Measurements from ENCODE around the gene SEMA6C. TPM values are rescaled to one million over a fixed set of nuclear protein-coding genes. Genes with fewer than 3 reads are reported as not detected.

Gene SEMA6C
- total RNA-seq, 1 experiment from 2014 or later, result 3.8 TPM

- no peak for DNase-seq (ENCODE audit: low read depth)
Observed at GRCh38 chr1:151158751-151159251, 12.4 kb upstream of the SEMA6C start.

- no peak for DNase-seq (ENCODE audit: low read depth)
Observed at GRCh38 chr1:151158326-151158725, 11.9 kb upstream of the SEMA6C start.

DNA sequence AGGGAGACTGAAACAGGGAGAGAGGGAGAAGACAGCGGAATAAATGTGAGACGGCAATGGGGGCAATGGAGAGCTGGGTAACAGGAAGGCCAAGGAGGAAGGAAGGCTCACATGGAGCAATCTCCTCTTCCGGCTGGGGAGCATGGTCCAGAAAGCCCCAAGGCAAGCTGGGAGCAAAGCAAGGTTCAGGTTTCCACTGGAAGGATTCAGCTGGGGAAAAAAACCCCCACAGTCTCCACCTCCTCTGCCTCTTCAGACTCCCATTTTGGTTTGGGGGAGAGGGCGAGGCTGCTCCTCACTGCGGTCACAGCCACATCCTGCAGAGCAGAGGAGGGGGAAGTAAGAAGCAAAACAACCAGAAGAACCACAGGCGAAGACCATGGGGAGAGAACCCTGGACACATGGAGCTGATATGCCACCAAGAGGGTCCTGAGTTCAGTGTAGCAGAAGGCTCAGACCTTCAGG lies 10.7 kb upstream of the SEMA6C start:
- no peak for DNase-seq (ENCODE audit: low read depth)

DNA sequence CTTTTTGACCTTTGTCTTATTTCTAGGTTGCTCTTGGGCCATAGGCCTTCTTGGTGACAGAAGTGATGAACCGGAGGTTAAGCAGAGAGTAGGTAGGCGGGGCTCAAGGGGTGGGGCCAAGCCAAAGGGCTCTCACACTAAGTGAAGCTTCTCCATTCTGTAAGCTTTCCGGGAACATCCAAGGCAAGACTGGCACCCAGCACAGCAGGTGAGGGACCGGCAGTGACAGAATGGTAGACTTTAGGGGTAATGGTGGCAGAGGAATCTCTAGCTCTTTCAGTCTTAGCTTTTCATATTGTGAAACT lies 10.0 kb upstream of the SEMA6C start, which contains the start of gene TNFAIP8L2:
TSS of gene TNFAIP8L2 (plus strand) at position 135 of the 305 bp plus-strand sequence. CDS start 2,049 bp downstream, outside the sequence.
- no peak for DNase-seq (ENCODE audit: low read depth)

- DNase-seq (ENCODE audit: low read depth), result no peak
Observed at GRCh38 chr1:151147665-151148064, 1.2 kb upstream of the SEMA6C start.

- peak; percentile 57 for DNase-seq (ENCODE audit: low read depth)
Observed at GRCh38 chr1:151147132-151147503, 687 bp upstream of the SEMA6C start.

DNA sequence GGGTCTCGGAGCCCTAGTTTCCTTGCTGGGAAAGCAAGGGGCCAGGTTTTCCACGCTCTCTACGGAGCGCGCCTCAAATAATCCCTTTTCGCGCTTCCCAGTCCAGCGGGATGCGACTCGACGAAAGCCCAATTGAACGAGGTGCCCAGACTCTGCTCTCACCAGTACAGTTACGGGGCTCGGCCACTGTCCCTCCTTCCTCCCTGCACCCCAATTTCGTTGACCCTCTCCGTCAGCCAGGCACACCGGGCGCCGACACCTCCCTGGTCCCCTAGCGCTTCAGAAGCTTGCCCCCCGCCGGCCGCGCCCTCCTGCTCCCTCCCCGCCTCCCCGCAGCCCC lies 389 bp downstream of the SEMA6C start:
- DNase-seq (ENCODE audit: low read depth), result no peak

- peak; percentile 12 for DNase-seq (ENCODE audit: low read depth)
Observed at GRCh38 chr1:151145304-151146071, 943 bp downstream of the SEMA6C start.

GRCh38 chr1:151144474-151145303 lies 1.7 kb downstream of the SEMA6C start:
- DNase-seq (ENCODE audit: low read depth), result peak; percentile 10

DNA sequence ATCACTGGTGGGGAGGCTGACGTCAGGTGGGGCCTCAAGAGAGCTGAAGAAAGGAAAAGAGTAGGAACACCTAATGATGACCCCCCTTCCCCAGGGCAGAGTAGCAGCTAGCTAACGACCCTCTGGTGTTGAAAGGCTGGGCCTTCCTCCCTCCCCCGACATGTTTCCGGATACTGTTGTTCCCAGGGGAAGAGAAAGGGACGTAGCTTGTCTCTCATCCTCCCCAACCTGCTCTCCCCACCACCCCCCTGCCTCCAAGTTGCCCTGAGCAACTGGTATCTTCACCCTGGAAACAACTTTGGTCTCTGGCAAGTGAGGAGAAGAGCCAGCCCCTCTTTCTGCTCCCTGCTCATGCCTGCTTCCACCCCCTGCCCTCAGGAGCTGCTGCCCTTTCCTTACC lies 2.4 kb downstream of the SEMA6C start:
- no peak for DNase-seq (ENCODE audit: low read depth)

- peak; percentile 22 for DNase-seq (ENCODE audit: low read depth)
Observed at GRCh38 chr1:151143057-151143435, 3.4 kb downstream of the SEMA6C start.

DNA sequence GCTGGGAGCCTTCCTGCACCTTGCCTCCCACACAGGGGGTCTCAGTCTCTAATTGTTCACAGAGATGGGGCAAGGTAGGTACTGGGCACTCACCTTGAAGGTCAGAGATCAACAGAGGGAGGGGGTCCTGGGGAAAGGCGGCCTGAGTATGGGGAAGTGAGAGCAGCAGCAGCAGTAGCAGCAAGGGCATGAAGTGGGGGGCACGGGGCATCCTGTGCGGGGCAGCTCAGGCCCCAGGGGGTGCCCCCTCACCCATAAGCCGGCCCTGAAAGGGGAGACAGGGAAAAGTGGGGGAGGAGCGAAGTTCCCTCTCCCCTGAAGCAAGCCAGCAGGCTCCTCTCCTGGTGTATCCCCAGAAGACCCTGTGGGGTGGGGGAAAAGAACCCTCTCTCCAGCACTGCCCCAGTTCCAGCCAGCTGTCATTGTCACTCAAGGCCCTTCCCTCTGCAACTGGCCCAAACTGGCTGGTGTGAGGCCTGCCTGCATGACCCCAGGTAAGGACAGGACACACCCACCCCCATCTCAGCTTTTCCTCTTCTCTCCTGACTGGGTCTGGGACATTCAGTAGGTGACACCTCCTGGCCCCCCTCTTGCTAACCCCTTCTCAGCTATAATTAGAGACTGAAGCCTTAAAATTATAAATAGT lies 3.9 kb downstream of the SEMA6C start:
- peak; percentile 67 for DNase-seq (ENCODE audit: low read depth)

DNA sequence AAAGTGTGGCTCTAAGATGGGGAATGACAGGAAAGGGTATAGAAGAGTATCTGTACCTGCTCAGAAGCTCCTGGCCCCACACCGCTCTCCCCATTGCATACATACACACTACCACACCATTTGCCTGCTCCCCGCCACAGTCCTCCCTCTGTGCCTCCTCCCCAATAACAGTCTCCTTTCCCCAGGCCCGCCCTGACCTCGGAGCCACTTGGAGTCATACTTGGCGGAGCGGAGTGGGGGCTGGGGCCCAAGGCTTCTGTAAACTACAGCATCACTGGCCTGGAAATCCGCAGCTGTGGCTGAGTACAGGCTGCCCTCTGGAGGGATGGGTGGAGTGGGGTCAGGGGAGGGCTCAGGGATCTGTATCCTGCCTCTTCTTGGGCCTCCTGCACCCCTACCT lies 8.6 kb downstream of the SEMA6C start:
- DNase-seq (ENCODE audit: low read depth), result no peak

- DNase-seq (ENCODE audit: low read depth), result no peak
Observed at GRCh38 chr1:151135433-151136385, 10.7 kb downstream of the SEMA6C start.

GRCh38 chr1:151134991-151135390 lies 11.4 kb downstream of the SEMA6C start:
- DNase-seq (ENCODE audit: low read depth), result no peak

DNA sequence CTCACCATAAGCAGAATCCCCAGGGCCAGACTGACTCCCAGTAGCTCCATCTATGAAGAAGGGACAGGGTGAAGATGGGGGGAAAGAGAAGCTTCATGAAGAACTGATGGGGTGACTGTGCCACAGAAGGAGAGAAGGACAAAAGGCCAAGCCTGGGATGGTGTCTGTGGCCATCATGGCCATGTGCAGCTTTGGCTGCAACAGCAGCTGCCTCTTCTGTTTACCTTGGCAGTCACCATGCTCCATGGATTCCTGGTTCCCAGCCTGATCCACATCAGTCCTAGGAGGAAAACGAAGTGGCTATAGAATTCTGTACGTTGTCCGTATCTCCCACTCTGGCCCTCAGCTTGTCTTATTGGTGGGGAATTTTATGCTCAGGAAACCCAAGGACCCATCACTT lies 12.0 kb downstream of the SEMA6C start:
- peak; percentile 17 for DNase-seq (ENCODE audit: low read depth)

- no peak for DNase-seq (ENCODE audit: low read depth)
Observed at GRCh38 chr1:151133018-151133806, 13.2 kb downstream of the SEMA6C start.

- no peak for DNase-seq (ENCODE audit: low read depth)
Observed at GRCh38 chr1:151132335-151133017, 14.0 kb downstream of the SEMA6C start.

- no peak for DNase-seq (ENCODE audit: low read depth)
Observed at GRCh38 chr1:151131701-151132334, 14.6 kb downstream of the SEMA6C start.

All from LHCN-M2 (cell line).